HEK293 (cell line): Measurements from ENCODE around the gene PTPN4.

ENCODE experiments used
- BCL11A ChIP-seq: fragments of 450-650 bp; formaldehyde crosslinking; IDR thresholded peaks from 2 replicates; pipeline ENCODE4 v1.5.1; 2016; ENCODE audit warnings: low read depth, missing biosample characterization, missing genetic modification characterization
- CTCF ChIP-seq: fragments of 450-650 bp; formaldehyde crosslinking; IDR thresholded peaks from 2 replicates; pipeline ENCODE4 v1.5.1; 2016; ENCODE audit warnings: missing biosample characterization, missing genetic modification characterization
- MEIS1 ChIP-seq: sonication (generic); formaldehyde crosslinking; IDR thresholded peaks from 2 replicates; pipeline ENCODE4 v1.8.1; 2022; ENCODE audit warnings: missing genetic modification reagents, mild to moderate bottlenecking, borderline replicate concordance
- PBX3 ChIP-seq: sonication (generic); formaldehyde crosslinking; IDR thresholded peaks from 2 replicates; pipeline ENCODE4 v1.8.1; 2022; ENCODE audit warnings: mild to moderate bottlenecking, moderate library complexity, missing genetic modification reagents
- PRDM2 ChIP-seq: fragments of 450-650 bp; formaldehyde crosslinking; IDR thresholded peaks from 2 replicates; pipeline ENCODE4 v1.5.1; 2016; ENCODE audit warnings: missing biosample characterization, missing genetic modification characterization, borderline replicate concordance
- TSHZ1 ChIP-seq: fragments of 450-650 bp; formaldehyde crosslinking; IDR thresholded peaks from 2 replicates; pipeline ENCODE4 v1.5.1; 2016; ENCODE audit warnings: missing biosample characterization, missing genetic modification characterization, borderline replicate concordance
- ZBTB44 ChIP-seq: fragments of 450-650 bp; IDR thresholded peaks from 2 replicates; pipeline ENCODE4 v1.5.1; 2018; ENCODE audit warnings: missing biosample characterization, mild to moderate bottlenecking, missing genetic modification characterization
- ZNF133 ChIP-seq: fragments of 450-650 bp; formaldehyde crosslinking; IDR thresholded peaks from 2 replicates; pipeline ENCODE4 v1.5.1; 2016; ENCODE audit warnings: missing biosample characterization, missing genetic modification characterization
- ZNF24 ChIP-seq: fragments of 450-650 bp; formaldehyde crosslinking; IDR thresholded peaks from 2 replicates; pipeline ENCODE4 v1.5.1; 2016; ENCODE audit warnings: missing biosample characterization, missing genetic modification characterization
- ZNF311 ChIP-seq: fragments of 450-650 bp; formaldehyde crosslinking; IDR thresholded peaks from 2 replicates; pipeline ENCODE4 v1.5.1; 2017; ENCODE audit warnings: missing biosample characterization, missing genetic modification characterization, borderline replicate concordance
- ZNF341 ChIP-seq: fragments of 450-650 bp; formaldehyde crosslinking; IDR thresholded peaks from 2 replicates; pipeline ENCODE4; 2016; ENCODE audit warnings: low read depth, missing biosample characterization, missing genetic modification characterization
- ZNF37A ChIP-seq: fragments of 450-650 bp; IDR thresholded peaks from 2 replicates; pipeline ENCODE4 v1.5.1; 2018; ENCODE audit warnings: missing biosample characterization, missing genetic modification characterization
- ZNF558 ChIP-seq: fragments of 450-650 bp; formaldehyde crosslinking; IDR thresholded peaks from 2 replicates; pipeline ENCODE4 v1.5.1; 2016; ENCODE audit warnings: missing biosample characterization, missing genetic modification characterization

GRCh38 chr2:119921825-119922224 is 162.1 kb downstream of the PTPN4 start:
- no peak for TF ChIP-seq CTCF (tag by site-specific recombination)
- no peak for TF ChIP-seq PBX3 (CRISPR knock-in tag)
- no peak for TF ChIP-seq ZNF311
- no peak for TF ChIP-seq ZNF558 (tag by site-specific recombination)
- no peak for TF ChIP-seq ZBTB44
- no peak for TF ChIP-seq ZNF24
- TF ChIP-seq TSHZ1 (tag by site-specific recombination), result no peak
- no peak for TF ChIP-seq PRDM2 (tag by site-specific recombination)
- TF ChIP-seq BCL11A (tag by site-specific recombination), result no peak
- TF ChIP-seq ZNF133 (tag by site-specific recombination), result no peak
- TF ChIP-seq ZNF37A (tag by site-specific recombination), result no peak
- TF ChIP-seq ZNF341 (tag by site-specific recombination), result no peak
- TF ChIP-seq MEIS1 (CRISPR knock-in tag), result no peak
